Keratinocyte (primary cell): Measurements from ENCODE around the gene NUP35. TPM values are rescaled to one million over a fixed set of nuclear protein-coding genes. Genes with fewer than 3 reads are reported as not detected.
A peak's percentile ranks its signal among the peaks of the same experiment; 100 is the strongest.

ENCODE experiments used
- DNase-seq: peaks from one replicate; pipeline ENCODE4 v3.0.0-alpha.2; 2011; ENCODE audit warnings: low read depth, missing footprints, low spot score
- FAIRE-seq: peaks from 2 replicates; lab custom pipeline; 2011; peaks lifted over from hg19 to GRCh38; lab: Jason Lieb, UNC
- H2AFZ ChIP-seq: 2 replicates; pipeline ENCODE4 v1.6.0; 2012; ENCODE audit warnings: low read length, control low read depth, inconsistent platforms; ENCODE audit not compliant: control insufficient read depth
- H3K27ac ChIP-seq: 2 replicates; pipeline ENCODE4 v1.5.1; 2011; ENCODE audit warnings: low read length; ENCODE audit not compliant: control insufficient read depth, insufficient read depth
- H3K27me3 ChIP-seq: 3 replicates; pipeline ENCODE4 v1.6.0; 2011; ENCODE audit warnings: low read length; ENCODE audit not compliant: control insufficient read depth, insufficient read depth; ENCODE audit errors: extremely low read depth
- H3K36me3 ChIP-seq, 2 experiments: 2 replicates in 1 of 2; 3 replicates in 1 of 2; pipeline ENCODE4 v1.5.1; 2011; ENCODE audit warnings: low read length in 2 of 2, mild to moderate bottlenecking in 1 of 2; ENCODE audit not compliant: control insufficient read depth in 2 of 2, insufficient read depth in 2 of 2; ENCODE audit errors: extremely low read depth in 1 of 2
- H3K4me1 ChIP-seq: 3 replicates; pipeline ENCODE4 v1.5.1; 2011; ENCODE audit warnings: low read length; ENCODE audit not compliant: control insufficient read depth, insufficient read depth; ENCODE audit errors: extremely low read depth
- H3K4me2 ChIP-seq: 3 replicates; pipeline ENCODE4 v1.6.0; 2011; ENCODE audit warnings: low read depth, low read length; ENCODE audit not compliant: control insufficient read depth, insufficient read depth; ENCODE audit errors: extremely low read depth
- H3K4me3 ChIP-seq, 3 experiments: fragments of 200-600 bp in 1 of 3; sonication (generic) in 1 of 3; 2 replicates in 2 of 3; 3 replicates in 1 of 3; pipeline ENCODE4 v1.5.1; 2011 to 2016; ENCODE audit warnings: low read length in 3 of 3, mild to moderate bottlenecking in 3 of 3, control low read depth in 2 of 3, inconsistent platforms in 1 of 3, low read depth in 1 of 3, mixed read lengths in 1 of 3, mixed run types in 1 of 3, moderate library complexity in 1 of 3; ENCODE audit not compliant: control insufficient read depth in 2 of 3, insufficient read depth in 2 of 3; ENCODE audit errors: extremely low read depth in 1 of 3
- H3K79me2 ChIP-seq: 2 replicates; pipeline ENCODE4 v1.6.0; 2012; ENCODE audit warnings: low read length; ENCODE audit not compliant: control insufficient read depth, insufficient read depth
- H3K9ac ChIP-seq: 3 replicates; pipeline ENCODE4 v1.6.0; 2011; ENCODE audit warnings: low read length; ENCODE audit not compliant: control insufficient read depth, insufficient read depth; ENCODE audit errors: extremely low read depth
- H3K9me1 ChIP-seq: 3 replicates; pipeline ENCODE4 v1.6.0; 2011; ENCODE audit warnings: low read length; ENCODE audit not compliant: control insufficient read depth, insufficient read depth; ENCODE audit errors: extremely low read depth
- H3K9me3 ChIP-seq: 2 replicates; pipeline ENCODE4 v1.5.1; 2012; ENCODE audit warnings: low read depth, low read length; ENCODE audit not compliant: control insufficient read depth
- H4K20me1 ChIP-seq: 3 replicates; pipeline ENCODE4 v1.6.0; 2011; ENCODE audit warnings: low read length; ENCODE audit not compliant: control insufficient read depth, insufficient read depth; ENCODE audit errors: extremely low read depth
- CTCF ChIP-seq, 3 experiments: IDR thresholded peaks in 1 of 3; conservative IDR thresholded peaks in 1 of 3; optimal IDR thresholded peaks in 1 of 3; 2 replicates in 2 of 3; 3 replicates in 1 of 3; pipeline versions ENCODE3 to v1.5.1; 2011; ENCODE audit warnings: low read length in 3 of 3, mild to moderate bottlenecking in 3 of 3, moderate library complexity in 2 of 3, control low read depth in 1 of 3, inconsistent platforms in 1 of 3; ENCODE audit not compliant: insufficient read depth in 2 of 3; ENCODE audit errors: extremely low read depth in 1 of 3
- EZH2 ChIP-seq: IDR thresholded peaks from one replicate; pipeline ENCODE4 v1.6.1; 2012; ENCODE audit warnings: inconsistent platforms, mild to moderate bottlenecking, low read length, moderate library complexity
- dilution Hi-C: fragments of 300-500 bp; cut with MboI; formaldehyde crosslinking; loops from one replicate; pipeline ENCODE4 v1.7.0; 2020; ENCODE audit warnings: low sequenced_read_pairs; ENCODE audit not compliant: extremely low pct_ligation_motif_present
- polyA plus RNA-seq, 5 experiments: library from polyadenylated mRNA; depleted of rRNA in 3 of 5; stranded (reverse) in 3 of 5; stranded (forward) in 1 of 5; unstranded in 1 of 5; fragments of >200 nt; gene quantifications; 1 replicate in 1 of 5; 2 replicates in 3 of 5; 3 replicates in 1 of 5; pipeline versions ENCODE4 v1.2.1 to v1.2.3, GENCODE V29; 2011 to 2012; ENCODE audit warnings: missing spikeins in 2 of 5, low read depth in 1 of 5, low replicate concordance in 1 of 5

The NUP35 gene
- polyA plus RNA-seq, 1 donor (not counting 4 experiments of a cell fraction or from before 2014, with no cell fraction given), result 22.6 TPM

- no peak for TF ChIP-seq EZH2
- TF ChIP-seq CTCF (optimal IDR thresholded peaks at IDR 0.05 in 1 of 3, IDR thresholded peaks at IDR 0.05 in 1 of 3, conservative IDR thresholded peaks at IDR 0.05 in 1 of 3; ENCODE audit: extremely low read depth in 1 of 3, insufficient read depth in 2 of 3, low read length in 3 of 3), result no peak
- no peak for FAIRE-seq
These were observed 905 bp upstream of the NUP35 start for GRCh38 chr2:183123117-183123958.

GRCh38 chr2:183123959-183124221 is 353 bp upstream of the NUP35 start:
- Histone ChIP-seq H3K27ac (peak overlapping the region; percentile 91), H3K9ac (peak overlapping the region; percentile 94), H3K9me1 (no peaks in the 10 kb centered on the region), H3K36me3 (no peaks in the 10 kb centered on the region), H3K79me2 (peaks cover 42% of the 10 kb centered on the region), H3K4me2 (peak overlapping the region; percentile 86), H3K9me3 (no peaks in the 10 kb centered on the region), H3K27me3 (no peaks in the 10 kb centered on the region), H2AFZ (peak overlapping the region; percentile 93), H3K4me3 (peak overlapping the region; percentile 60 to 89 (median 66)), H3K4me1 (peaks cover 10% of the 10 kb centered on the region), H4K20me1 (no peaks in the 10 kb centered on the region)
- FAIRE-seq (peak; percentile 23), DNase-seq (no peak)
- TF ChIP-seq CTCF (optimal IDR thresholded peaks at IDR 0.05 in 1 of 3, IDR thresholded peaks at IDR 0.05 in 1 of 3, conservative IDR thresholded peaks at IDR 0.05 in 1 of 3; ENCODE audit: extremely low read depth in 1 of 3, insufficient read depth in 2 of 3, low read length in 3 of 3), result no peak
- no peak for TF ChIP-seq EZH2
- dilution Hi-C loops, result no loop called here

More at GRCh38 chr2:183123117-183123958, 905 bp upstream of the NUP35 start:
- DNase-seq, result no peak
- no peaks in the 10 kb centered on the region for H3K9me1 ChIP-seq
- peak overlapping the region; percentile 60 to 89 (median 66) for H3K4me3 ChIP-seq
- no peaks in the 10 kb centered on the region for H3K27me3 ChIP-seq
- H3K4me1 ChIP-seq, result peaks cover 10% of the 10 kb centered on the region
- no peaks in the 10 kb centered on the region for H4K20me1 ChIP-seq
- H3K9me3 ChIP-seq, result no peaks in the 10 kb centered on the region
- H3K27ac ChIP-seq, result peak overlapping the region; percentile 91
- H2AFZ ChIP-seq, result peak overlapping the region; percentile 93
- peaks cover 37% of the 10 kb centered on the region for H3K79me2 ChIP-seq
- dilution Hi-C loops, result no loop called here
- H3K9ac ChIP-seq, result peak overlapping the region; percentile 94
- peak overlapping the region; percentile 86 for H3K4me2 ChIP-seq
- H3K36me3 ChIP-seq, result no peaks in the 10 kb centered on the region
